Measurements from ENCODE around the gene OTUD7B. TPM values are rescaled to one million over a fixed set of nuclear protein-coding genes. Genes with fewer than 3 reads are reported as not detected.

The OTUD7B gene
- total RNA-seq, 3 donors from 2014 or later (not counting 1 experiment from before 2014, with no cell fraction given), result 10.6 to 19.6 (median 12.3) TPM

- H3K4me1 ChIP-seq (ENCODE audit: control insufficient read depth, insufficient read depth, low read length), result no peaks in the 10 kb centered on the region
- Mint-ChIP-seq H3K27me3 (ENCODE audit: low read depth in 2 of 2) (no peaks in the 10 kb centered on the region), H3K36me3 (no peaks in the 10 kb centered on the region), H3K9me3 (no peaks in the 10 kb centered on the region), H3K27ac (no peak overlapping the region), H3K4me1 (peaks cover 36 to 39% of the 10 kb centered on the region in 2 donors), H3K4me3 (no peak overlapping the region)
- no peaks in the 10 kb centered on the region for H3K9me3 ChIP-seq (ENCODE audit: control insufficient read depth, insufficient read depth, low read length)
- no peak for TF ChIP-seq CTCF (IDR thresholded peaks at IDR 0.05)
- no peaks in the 10 kb centered on the region for H3K27me3 ChIP-seq (ENCODE audit: control insufficient read depth, insufficient read depth, low read length)
- DNase-seq (no peak), ATAC-seq (no peak)
- intact Hi-C loops (cut with micrococcal nuclease), result no loop called here
- WGBS (ENCODE audit: insufficient coverage), result 100% methylated on average over 1 of the region's 2 CpGs
- peaks cover 9% of the 10 kb centered on the region for H3K36me3 ChIP-seq (ENCODE audit: control insufficient read depth, insufficient read depth, low read length)
- H3K4me3 ChIP-seq (ENCODE audit: low read length), result no peak overlapping the region
- no peak overlapping the region for H3K27ac ChIP-seq (ENCODE audit: low read length)
Observed at GRCh38 chr1:150002217-150002616, 8.3 kb downstream of the OTUD7B start.

DNA sequence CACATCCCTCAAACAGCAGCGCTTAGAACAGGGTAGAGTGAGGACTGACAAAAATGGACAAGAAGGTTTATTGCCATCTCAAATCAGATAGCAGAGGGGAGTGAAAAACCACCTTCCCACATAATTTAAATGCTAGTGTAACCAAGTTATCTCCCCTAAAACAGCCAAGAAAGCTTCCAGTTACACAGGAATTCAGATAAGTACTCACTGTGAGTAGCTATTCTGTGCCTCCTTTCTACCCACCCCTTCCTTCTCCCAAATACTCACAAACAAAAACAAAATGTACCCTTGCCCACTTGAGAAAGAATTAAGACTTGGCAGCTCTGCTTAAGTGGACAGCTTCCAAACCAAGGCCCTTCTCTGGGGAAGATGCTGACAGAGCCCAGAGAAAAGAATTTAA, 9.1 kb downstream of the OTUD7B start:
- Mint-ChIP-seq H3K27me3 (ENCODE audit: low read depth in 2 of 2) (no peaks in the 10 kb centered on the region), H3K9me3 (no peaks in the 10 kb centered on the region), H3K4me3 (no peak overlapping the region), H3K4me1 (peaks cover 35 to 39% of the 10 kb centered on the region in 2 donors), H3K27ac (no peak overlapping the region), H3K36me3 (no peaks in the 10 kb centered on the region)
- H3K27ac ChIP-seq (ENCODE audit: low read length), result no peak overlapping the region
- H3K4me3 ChIP-seq (ENCODE audit: low read length), result no peak overlapping the region
- intact Hi-C loops (cut with micrococcal nuclease), result no loop called here
- DNase-seq, result no peak
- WGBS (ENCODE audit: insufficient coverage), result no CpG with 5 or more reads among the region's 1 CpG
- no peak for ATAC-seq
- peaks cover 11% of the 10 kb centered on the region for H3K36me3 ChIP-seq (ENCODE audit: control insufficient read depth, insufficient read depth, low read length)
- H3K9me3 ChIP-seq (ENCODE audit: control insufficient read depth, insufficient read depth, low read length), result no peaks in the 10 kb centered on the region
- H3K27me3 ChIP-seq (ENCODE audit: control insufficient read depth, insufficient read depth, low read length), result no peaks in the 10 kb centered on the region
- no peaks in the 10 kb centered on the region for H3K4me1 ChIP-seq (ENCODE audit: control insufficient read depth, insufficient read depth, low read length)
- no peak for TF ChIP-seq CTCF (IDR thresholded peaks at IDR 0.05)

DNA sequence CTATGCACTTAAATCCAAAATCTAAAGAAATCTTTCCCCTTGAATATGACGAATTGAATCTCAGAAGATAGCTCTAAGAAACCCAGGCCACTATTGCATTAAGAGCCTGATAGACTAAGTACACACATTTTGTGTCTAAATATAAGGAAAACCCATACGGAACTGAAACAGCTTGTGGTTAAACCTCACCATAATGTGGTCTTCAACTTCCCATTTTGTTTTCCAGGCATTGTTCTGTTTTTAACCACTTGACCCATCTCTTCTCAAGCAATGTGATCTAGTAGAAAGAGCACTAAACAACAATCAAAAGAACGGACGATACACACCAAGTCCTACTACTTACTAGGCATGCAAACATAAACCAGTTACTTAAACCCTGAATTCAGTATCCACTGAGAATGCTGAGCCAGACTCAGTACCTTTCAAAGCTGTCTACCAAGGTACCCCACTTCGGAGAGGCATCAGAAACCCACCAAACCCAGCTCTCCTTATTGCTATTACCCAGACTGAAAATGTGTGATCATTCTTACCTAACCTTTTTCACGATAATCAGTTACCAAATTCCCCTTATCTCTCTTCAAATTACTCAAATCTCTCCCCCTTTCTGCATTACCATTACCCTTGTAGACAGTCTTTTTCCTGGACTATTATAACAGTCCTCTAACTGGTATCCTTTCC, 12.8 kb downstream of the OTUD7B start:
- Mint-ChIP-seq H3K27ac (no peak overlapping the region), H3K4me3 (no peak overlapping the region), H3K9me3 (no peaks in the 10 kb centered on the region), H3K4me1 (peaks cover 31 to 39% of the 10 kb centered on the region in 2 donors), H3K36me3 (no peaks in the 10 kb centered on the region), H3K27me3 (ENCODE audit: low read depth in 2 of 2) (no peaks in the 10 kb centered on the region)
- peak in 1 of 3 donors; percentile 54 for ATAC-seq
- no peak for TF ChIP-seq CTCF (IDR thresholded peaks at IDR 0.05)
- Histone ChIP-seq H3K36me3 (ENCODE audit: control insufficient read depth, insufficient read depth, low read length) (peaks cover 10% of the 10 kb centered on the region), H3K4me3 (ENCODE audit: low read length) (no peak overlapping the region), H3K27ac (ENCODE audit: low read length) (no peak overlapping the region), H3K27me3 (ENCODE audit: control insufficient read depth, insufficient read depth, low read length) (no peaks in the 10 kb centered on the region), H3K9me3 (ENCODE audit: control insufficient read depth, insufficient read depth, low read length) (no peaks in the 10 kb centered on the region), H3K4me1 (ENCODE audit: control insufficient read depth, insufficient read depth, low read length) (no peaks in the 10 kb centered on the region)
- peak in 1 of 2 donors; percentile 12 for DNase-seq
- WGBS (ENCODE audit: insufficient coverage), result 39% methylated on average over 5 of the region's 6 CpGs
- intact Hi-C loops (cut with micrococcal nuclease), result no loop called here

- DNase-seq, result no peak
- no peak overlapping the region for H3K4me3 Mint-ChIP-seq
Observed at GRCh38 chr1:149995927-149996326, 14.6 kb downstream of the OTUD7B start.

More at GRCh38 chr1:149995927-149996326, 14.6 kb downstream of the OTUD7B start:
- H3K4me1 ChIP-seq (ENCODE audit: control insufficient read depth, insufficient read depth, low read length), result no peaks in the 10 kb centered on the region
- no peak for ATAC-seq
- Mint-ChIP-seq H3K4me1 (peaks cover 24 to 30% of the 10 kb centered on the region in 2 donors), H3K9me3 (no peaks in the 10 kb centered on the region), H3K27me3 (ENCODE audit: low read depth in 2 of 2) (no peaks in the 10 kb centered on the region), H3K36me3 (no peaks in the 10 kb centered on the region), H3K27ac (no peak overlapping the region)
- intact Hi-C loops (cut with micrococcal nuclease), result no loop called here
- no peak for TF ChIP-seq CTCF (IDR thresholded peaks at IDR 0.05)
- WGBS (ENCODE audit: insufficient coverage), result 69% methylated on average over 2 of the region's 2 CpGs
- H3K4me3 ChIP-seq (ENCODE audit: low read length), result no peak overlapping the region
- H3K36me3 ChIP-seq (ENCODE audit: control insufficient read depth, insufficient read depth, low read length), result peaks cover 5% of the 10 kb centered on the region
- no peak overlapping the region for H3K27ac ChIP-seq (ENCODE audit: low read length)
- H3K27me3 ChIP-seq (ENCODE audit: control insufficient read depth, insufficient read depth, low read length), result no peaks in the 10 kb centered on the region
- no peaks in the 10 kb centered on the region for H3K9me3 ChIP-seq (ENCODE audit: control insufficient read depth, insufficient read depth, low read length)

Data from natural killer cell (primary cell).